AG09309 (cell line): ENCODE measurements around the gene GSN.
"Not testable (repeated sequence)": the region's sequence is repeated elsewhere in the genome, so short reads cannot be mapped to it uniquely, and the experiment has no call there.

ENCODE experiments used
- DNase-seq: peaks from one replicate; pipeline ENCODE4 v3.0.0-alpha.2; 2010; ENCODE audit warnings: low read depth
- H3K4me3 ChIP-seq: 2 replicates; pipeline ENCODE4 v1.5.1; 2011; ENCODE audit warnings: mild to moderate bottlenecking, low read depth, low read length, moderate library complexity; ENCODE audit not compliant: control insufficient read depth
- TF ChIP-seq, protein P1 (sequence below): IDR thresholded peaks from 2 replicates; pipeline ENCODE4 v1.5.1; 2011; ENCODE audit warnings: mild to moderate bottlenecking, low read depth, low read length, inconsistent platforms; ENCODE audit not compliant: insufficient read depth, control insufficient read depth; ENCODE audit errors: missing control alignments

Gene GSN

DNA sequence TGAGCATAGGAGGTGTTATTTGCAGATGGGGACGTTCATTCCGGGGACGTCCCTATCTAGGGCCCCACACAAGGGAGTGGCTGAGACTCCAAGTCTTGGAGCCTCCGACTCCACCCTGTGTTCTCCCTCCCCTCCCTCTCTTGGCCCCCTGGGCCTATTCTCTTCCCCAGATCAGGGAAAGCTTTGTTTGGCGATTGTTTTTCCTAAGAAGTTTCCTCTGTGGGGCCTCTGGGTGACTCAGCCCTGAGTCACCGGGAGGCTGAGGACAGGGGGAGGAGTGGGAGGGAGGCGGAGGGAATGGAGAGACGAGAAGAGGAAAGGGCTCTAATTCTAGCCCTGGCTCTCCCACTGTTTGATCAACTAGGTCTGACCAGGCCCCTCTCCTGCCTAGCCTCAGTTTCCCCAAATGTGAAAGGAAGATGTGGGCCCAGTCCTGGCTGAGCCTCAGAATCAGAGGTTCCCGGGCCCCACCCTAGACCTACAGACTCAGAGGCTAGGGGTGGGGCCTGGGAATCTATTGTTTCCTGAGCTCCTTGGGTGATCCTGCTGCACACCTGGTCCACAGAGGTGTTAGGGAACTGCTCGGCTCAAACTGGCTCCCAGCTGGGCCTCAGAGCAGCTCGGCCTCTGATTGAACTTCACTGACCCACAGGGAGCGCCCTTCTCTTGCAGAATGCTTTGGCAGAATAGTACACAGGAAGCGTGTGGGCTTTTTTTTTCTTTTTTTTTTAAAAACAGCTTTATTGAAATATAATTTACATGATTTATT is 19.2 kb downstream of the GSN start:
- H3K4me3 ChIP-seq: peak overlapping the region; percentile 1; the same call in 1 of the 2 replicates
- TF ChIP-seq, protein P1, sequence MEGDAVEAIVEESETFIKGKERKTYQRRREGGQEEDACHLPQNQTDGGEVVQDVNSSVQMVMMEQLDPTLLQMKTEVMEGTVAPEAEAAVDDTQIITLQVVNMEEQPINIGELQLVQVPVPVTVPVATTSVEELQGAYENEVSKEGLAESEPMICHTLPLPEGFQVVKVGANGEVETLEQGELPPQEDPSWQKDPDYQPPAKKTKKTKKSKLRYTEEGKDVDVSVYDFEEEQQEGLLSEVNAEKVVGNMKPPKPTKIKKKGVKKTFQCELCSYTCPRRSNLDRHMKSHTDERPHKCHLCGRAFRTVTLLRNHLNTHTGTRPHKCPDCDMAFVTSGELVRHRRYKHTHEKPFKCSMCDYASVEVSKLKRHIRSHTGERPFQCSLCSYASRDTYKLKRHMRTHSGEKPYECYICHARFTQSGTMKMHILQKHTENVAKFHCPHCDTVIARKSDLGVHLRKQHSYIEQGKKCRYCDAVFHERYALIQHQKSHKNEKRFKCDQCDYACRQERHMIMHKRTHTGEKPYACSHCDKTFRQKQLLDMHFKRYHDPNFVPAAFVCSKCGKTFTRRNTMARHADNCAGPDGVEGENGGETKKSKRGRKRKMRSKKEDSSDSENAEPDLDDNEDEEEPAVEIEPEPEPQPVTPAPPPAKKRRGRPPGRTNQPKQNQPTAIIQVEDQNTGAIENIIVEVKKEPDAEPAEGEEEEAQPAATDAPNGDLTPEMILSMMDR: no peak
- DNase-seq: peak; percentile 64

DNA sequence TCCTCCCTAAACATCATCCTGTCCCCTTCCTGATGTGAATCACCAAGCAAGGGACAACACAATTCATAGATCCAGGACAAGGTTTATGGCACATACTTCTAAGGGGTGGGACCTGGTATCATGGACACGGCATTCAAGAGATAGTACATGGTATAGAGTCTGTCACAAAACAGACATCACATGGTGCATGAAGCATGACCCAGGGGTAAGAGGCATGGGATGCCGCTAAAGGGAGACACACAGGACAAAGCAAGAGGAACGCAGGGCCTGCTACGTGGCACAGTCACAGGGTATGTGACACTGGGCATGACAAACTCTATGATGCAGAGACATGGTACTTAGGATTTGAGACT is 20.7 kb downstream of the GSN start:
- no peak overlapping the region for H3K4me3 ChIP-seq

DNA sequence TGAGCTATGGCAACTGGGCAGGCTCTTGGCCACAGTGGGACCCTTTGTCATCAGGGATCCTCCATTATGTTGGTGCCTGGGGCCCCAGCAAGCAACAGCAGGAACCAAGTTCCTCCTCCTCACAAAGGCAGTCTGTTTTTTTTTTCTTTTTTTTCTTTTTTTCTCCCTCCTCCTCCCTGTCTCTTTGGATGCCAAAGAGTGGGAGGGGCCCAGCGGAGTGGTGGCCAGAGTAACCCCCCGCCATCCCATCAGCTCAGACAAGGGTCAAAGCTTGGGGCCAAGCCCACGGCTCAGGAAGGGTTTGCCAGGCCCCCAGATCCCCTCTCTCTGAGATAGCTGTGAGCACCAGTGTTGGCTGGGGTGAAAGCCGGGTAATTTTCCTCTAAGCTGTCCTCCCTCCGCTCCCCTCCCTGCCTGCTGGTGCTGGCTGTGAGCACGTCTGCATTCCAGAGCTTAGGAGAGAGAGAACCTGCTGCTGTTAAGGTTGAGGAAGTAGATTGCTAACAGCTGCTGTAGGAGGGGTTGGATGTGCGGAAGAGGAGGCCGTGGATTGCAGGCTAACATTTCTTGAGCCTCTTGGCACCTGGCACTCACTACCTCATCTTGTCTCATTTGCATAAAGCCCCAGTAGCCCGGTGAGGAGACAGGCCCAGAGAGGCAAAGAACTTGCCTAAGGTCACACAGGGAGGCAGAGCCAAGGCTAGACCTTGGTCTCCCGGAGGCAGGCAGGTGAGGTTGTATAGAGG is 21.2 kb downstream of the GSN start:
- H3K4me3 ChIP-seq: no peak overlapping the region
- DNase-seq: no peak
- TF ChIP-seq, protein P1: no peak

More for the DNA sequence above, 20.7 kb downstream of the GSN start:
- DNase-seq: no peak
- TF ChIP-seq, protein P1: no peak

DNA sequence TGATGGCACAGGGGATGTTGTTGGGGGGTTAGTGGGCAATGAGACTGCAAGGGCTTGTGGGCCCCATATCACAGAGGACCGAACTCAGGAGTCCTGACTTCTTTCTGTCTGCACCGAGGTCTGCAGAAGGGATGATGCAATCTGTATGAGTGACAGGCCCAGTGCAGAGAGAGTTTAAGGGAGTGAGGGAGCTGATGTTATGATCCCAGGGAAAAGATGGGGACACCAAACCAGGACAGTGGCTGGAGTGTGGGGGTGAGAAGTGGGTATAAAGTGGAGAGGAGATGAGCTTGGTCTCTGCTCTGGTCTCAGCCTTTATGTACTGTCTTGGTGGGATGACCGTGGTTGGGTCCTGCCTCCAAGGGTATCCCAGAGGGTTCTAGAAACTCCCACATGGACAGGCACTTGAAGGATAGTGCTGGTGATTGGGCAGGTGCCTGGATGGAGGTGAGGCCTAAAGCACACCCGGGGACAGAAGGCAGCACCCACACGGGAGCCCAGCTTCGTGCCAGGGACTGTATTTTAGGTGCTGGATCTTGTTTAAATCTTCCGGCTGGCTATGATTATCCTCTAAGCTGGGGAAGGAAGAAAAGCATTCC is 21.9 kb downstream of the GSN start:
- H3K4me3 ChIP-seq: no peak overlapping the region
- TF ChIP-seq, protein P1: no peak
- no peak for DNase-seq

DNA sequence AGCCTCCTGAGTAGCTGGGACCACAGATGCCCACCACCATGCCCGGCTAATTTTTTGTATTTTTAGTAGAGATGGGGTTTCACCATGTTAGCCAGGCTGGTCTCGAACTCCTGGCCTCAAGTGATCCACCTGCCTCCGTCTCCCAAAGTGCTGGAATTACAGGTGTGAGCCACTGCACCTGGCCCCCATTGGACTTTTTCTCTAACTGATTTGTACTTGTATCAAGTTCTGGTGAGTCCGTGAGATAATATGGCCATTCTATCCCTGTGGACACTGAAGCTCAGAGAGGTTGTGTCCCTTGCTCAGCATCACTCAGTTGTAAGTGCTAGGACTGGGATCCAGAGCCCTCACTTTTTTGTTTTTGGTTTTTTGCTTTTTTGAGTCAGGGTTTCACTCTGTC is 23.6 kb downstream of the GSN start:
- H3K4me3 ChIP-seq, DNase-seq: not testable (repeated sequence)

DNA sequence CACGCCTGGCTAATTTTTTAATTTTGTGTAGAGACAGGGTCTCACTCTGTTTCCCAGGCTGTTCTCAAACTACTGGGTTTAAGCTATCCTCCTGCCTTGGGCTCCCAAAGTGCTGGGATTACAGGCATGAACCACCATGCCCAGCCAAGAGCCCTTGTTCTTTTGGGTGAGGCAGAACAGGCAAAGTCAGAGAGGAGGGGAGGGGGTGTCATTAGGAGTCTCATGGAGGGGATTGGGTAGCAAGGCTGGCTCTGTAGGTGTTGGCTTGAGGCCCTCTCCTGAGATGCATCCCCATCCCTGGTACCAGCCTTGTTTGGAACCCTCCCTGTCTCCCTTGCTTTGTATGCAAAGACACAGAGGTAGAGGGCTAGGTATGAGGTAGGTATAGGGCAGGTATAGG is 24.1 kb downstream of the GSN start:
- TF ChIP-seq, protein P1: no peak
- H3K4me3 ChIP-seq: no peak overlapping the region
- no peak for DNase-seq

DNA sequence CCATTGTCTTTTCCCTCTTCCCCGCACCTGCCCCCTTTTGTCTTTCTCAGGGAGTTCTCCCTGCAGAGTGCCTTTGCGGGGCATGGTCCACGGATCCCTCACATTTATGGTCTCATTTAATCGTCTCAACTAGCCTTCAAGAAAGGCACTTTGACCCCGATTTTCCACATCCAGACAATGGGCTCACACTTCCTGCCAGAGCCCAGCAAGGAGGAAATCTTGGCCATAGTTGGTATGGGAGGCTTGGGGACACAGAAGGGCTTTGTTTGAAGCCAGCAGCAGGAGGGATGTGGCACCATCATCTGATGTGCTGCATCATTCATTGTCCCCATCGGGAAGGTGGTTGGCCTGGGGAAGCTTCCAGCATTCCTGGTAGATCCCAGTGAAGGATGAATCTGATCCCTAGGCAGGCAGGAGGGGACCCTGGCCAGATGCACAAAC is 24.9 kb downstream of the GSN start:
- no peak overlapping the region for H3K4me3 ChIP-seq
- TF ChIP-seq, protein P1: no peak
- DNase-seq: no peak
